Measurements from ENCODE around the gene CENPT. TPM values are rescaled to one million over a fixed set of nuclear protein-coding genes. Genes with fewer than 3 reads are reported as not detected.

The CENPT gene
- total RNA-seq, 1 experiment from 2014 or later: 54.3 TPM

- H3K4me1 Mint-ChIP-seq (ENCODE audit: low read depth, unreplicated experiment): peaks cover 19% of the 10 kb centered on the region
- H3K36me3 Mint-ChIP-seq (ENCODE audit: insufficient read depth, unreplicated experiment): peaks cover 57% of the 10 kb centered on the region
- no peak for DNase-seq
- no peak overlapping the region for H3K4me3 Mint-ChIP-seq (ENCODE audit: low read depth, unreplicated experiment)
- H3K27me3 Mint-ChIP-seq (ENCODE audit: unreplicated experiment): no peaks in the 10 kb centered on the region
- intact Hi-C loops (cut with micrococcal nuclease; ENCODE audit: unreplicated experiment): no loop called here
- CTCF ChIA-PET: no interaction called here
- BruUV-seq (replicated peaks): no TSS peak
- no peak for TF ChIP-seq CTCF (IDR thresholded peaks at IDR 0.05; ENCODE audit: unreplicated experiment)
- H3K9me3 Mint-ChIP-seq (ENCODE audit: low read depth, unreplicated experiment): no peaks in the 10 kb centered on the region
- H3K27ac Mint-ChIP-seq (ENCODE audit: unreplicated experiment): no peak overlapping the region
Observed at GRCh38 chr16:67879936-67880335, 32.4 kb upstream of the CENPT start.

GRCh38 chr16:67879462-67879861 is 32.0 kb upstream of the CENPT start:
- Mint-ChIP-seq H3K9me3 (ENCODE audit: low read depth, unreplicated experiment) (no peaks in the 10 kb centered on the region), H3K4me1 (ENCODE audit: low read depth, unreplicated experiment) (peaks cover 24% of the 10 kb centered on the region), H3K36me3 (ENCODE audit: insufficient read depth, unreplicated experiment) (peaks cover 58% of the 10 kb centered on the region), H3K27me3 (ENCODE audit: unreplicated experiment) (no peaks in the 10 kb centered on the region), H3K27ac (ENCODE audit: unreplicated experiment) (no peak overlapping the region), H3K4me3 (ENCODE audit: low read depth, unreplicated experiment) (no peak overlapping the region)
- no peak for DNase-seq
- intact Hi-C loops (cut with micrococcal nuclease; ENCODE audit: unreplicated experiment): no loop called here
- BruUV-seq (replicated peaks): no TSS peak
- TF ChIP-seq CTCF (IDR thresholded peaks at IDR 0.05; ENCODE audit: unreplicated experiment): no peak
- CTCF ChIA-PET: no interaction called here

GRCh38 chr16:67878846-67879245 is 31.4 kb upstream of the CENPT start:
- Mint-ChIP-seq H3K36me3 (ENCODE audit: insufficient read depth, unreplicated experiment) (peaks cover 63% of the 10 kb centered on the region), H3K9me3 (ENCODE audit: low read depth, unreplicated experiment) (no peaks in the 10 kb centered on the region), H3K27me3 (ENCODE audit: unreplicated experiment) (no peaks in the 10 kb centered on the region), H3K4me3 (ENCODE audit: low read depth, unreplicated experiment) (no peak overlapping the region), H3K27ac (ENCODE audit: unreplicated experiment) (no peak overlapping the region), H3K4me1 (ENCODE audit: low read depth, unreplicated experiment) (peaks cover 30% of the 10 kb centered on the region)
- DNase-seq: no peak
- BruUV-seq (replicated peaks): no TSS peak
- no peak for TF ChIP-seq CTCF (IDR thresholded peaks at IDR 0.05; ENCODE audit: unreplicated experiment)
- CTCF ChIA-PET: no interaction called here
- intact Hi-C loops (cut with micrococcal nuclease; ENCODE audit: unreplicated experiment): no loop called here

- no TSS peak for BruUV-seq (replicated peaks)
Observed at GRCh38 chr16:67878232-67878631, 30.7 kb upstream of the CENPT start.

More at GRCh38 chr16:67878232-67878631, 30.7 kb upstream of the CENPT start:
- no peak for TF ChIP-seq CTCF (IDR thresholded peaks at IDR 0.05; ENCODE audit: unreplicated experiment)
- CTCF ChIA-PET: no interaction called here
- no peaks in the 10 kb centered on the region for H3K27me3 Mint-ChIP-seq (ENCODE audit: unreplicated experiment)
- intact Hi-C loops (cut with micrococcal nuclease; ENCODE audit: unreplicated experiment): no loop called here
- no peak overlapping the region for H3K27ac Mint-ChIP-seq (ENCODE audit: unreplicated experiment)
- H3K4me3 Mint-ChIP-seq (ENCODE audit: low read depth, unreplicated experiment): no peak overlapping the region
- H3K9me3 Mint-ChIP-seq (ENCODE audit: low read depth, unreplicated experiment): no peaks in the 10 kb centered on the region
- peaks cover 63% of the 10 kb centered on the region for H3K36me3 Mint-ChIP-seq (ENCODE audit: insufficient read depth, unreplicated experiment)
- no peak for DNase-seq
- H3K4me1 Mint-ChIP-seq (ENCODE audit: low read depth, unreplicated experiment): peaks cover 29% of the 10 kb centered on the region

Measured in Calu3 (cell line).